Right lobe of liver (tissue), 6 donors: ENCODE measurements around the gene PGM5. TPM values are rescaled to one million over a fixed set of nuclear protein-coding genes. Genes with fewer than 3 reads are reported as not detected.

ENCODE experiments used
- ATAC-seq, 4 donors: fragments of 200-7000 bp; cut with Tn5 transposase; one replicate each; pipeline ENCODE4 v1.9.1; 2020; ENCODE audit warnings: mild to moderate bottlenecking in 4 of 4, moderate library complexity in 4 of 4
- DNase-seq, 3 donors: peaks; one replicate each; pipeline ENCODE4 v3.0.0-alpha.2; 2020
- H3K27ac ChIP-seq, 3 donors: fragments of 200-600 bp; one replicate each; pipeline ENCODE4 v1.8.0; 2022
- H3K27me3 ChIP-seq, 2 donors: fragments of 200-600 bp; one replicate each; pipeline ENCODE4 v1.8.0; 2022
- H3K36me3 ChIP-seq, 4 donors: fragments of 200-600 bp; sonication (generic) in 1 of 4; one replicate each; pipeline versions ENCODE4 v1.5.1 to v1.8.0; 2017 to 2022; ENCODE audit warnings: control low read depth in 1 of 4
- H3K4me1 ChIP-seq, 4 donors: fragments of 200-600 bp; sonication (generic) in 1 of 4; one replicate each; pipeline versions ENCODE4 v1.5.1 to v1.8.0; 2017 to 2022; ENCODE audit warnings: control low read depth in 1 of 4
- H3K4me3 ChIP-seq, 3 donors: fragments of 200-600 bp; one replicate each; pipeline ENCODE4 v1.8.0; 2022
- H3K9me3 ChIP-seq, 4 donors: fragments of 200-600 bp; sonication (generic) in 1 of 4; one replicate each; pipeline versions ENCODE4 v1.5.1 to v1.8.0; 2017 to 2022; ENCODE audit warnings: control low read depth in 1 of 4
- POLR2A ChIP-seq: fragments of 450-650 bp; IDR thresholded peaks from one replicate; pipeline ENCODE4 v1.6.1; 2017; ENCODE audit warnings: antibody characterized with exemption, mild to moderate bottlenecking
- WGBS: methylation state at CpG from one replicate; pipeline ENCODE4 v1.1.6; 2018; ENCODE audit warnings: low coverage, low lambda C conversion rate; ENCODE audit not compliant: insufficient coverage; ENCODE audit errors: missing lambda C conversion rate; 5-methylcytosine and 5-hydroxymethylcytosine counted together
- intact Hi-C, 2 donors: fragments of 100-400 bp; cut with DNase I; formaldehyde crosslinking; loops; one replicate each; pipeline versions ENCODE4 v1.11.2 to v1.14.1; 2022
- total RNA-seq, 6 experiments: library from RNA; depleted of rRNA in 2 of 6; stranded (reverse); fragments of >200 nt in 2 of 6; fragmentation: NEBNext Ultra II Directional in 3 of 6; extraction: Animal tissue kit (Norgen Biotek cat#: 25700) in 3 of 6; gene quantifications; one replicate each; pipeline versions ENCODE4 v1.1.0 to v1.2.4, GENCODE V29; 2016 to 2023
- TF ChIP-seq, protein P1 (sequence below), 4 donors: fragments of 200-600 bp in 3 of 4; fragments of 450-650 bp in 1 of 4; IDR thresholded peaks; one replicate each; pipeline versions ENCODE4 v1.5.1 to v1.8.0; 2016 to 2022; ENCODE audit warnings: antibody characterized with exemption in 4 of 4, mild to moderate bottlenecking in 2 of 4
- donor health status: DM: no; HTN: yes; CAD: no.
- donor health status: DM: no; HTN: no; CAD: no.
- donor health status: DM: no; HTN: no; CAD: no.
- donor health status: DM: no; HTN: yes; CAD: no.
- donor health status: DM: no; HTN: yes; CAD: no.

The PGM5 gene
- total RNA-seq, 6 experiments from 2014 or later = 1.4 to 3.5 (median 2.9) TPM

DNA sequence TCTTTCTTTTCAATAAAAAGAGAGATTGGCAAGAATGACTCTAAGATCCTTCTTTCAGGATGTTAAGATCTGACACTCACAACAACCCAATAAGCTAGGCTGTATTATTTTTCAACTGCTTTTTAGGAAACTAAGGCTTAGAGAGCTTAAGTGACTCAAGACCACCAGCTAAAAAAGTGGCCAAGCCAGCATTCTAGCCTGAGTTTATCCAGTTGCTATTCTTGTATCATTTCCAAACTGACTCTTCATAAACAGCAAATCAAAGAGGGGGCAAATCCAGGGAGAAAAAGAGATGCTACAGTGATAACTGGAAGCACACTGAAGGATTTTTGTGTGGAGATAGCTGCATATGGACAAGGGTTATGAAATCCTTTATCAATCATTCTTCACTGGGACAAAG, 137.1 kb downstream of the PGM5 start:
- Histone ChIP-seq H3K4me1 (no peaks in the 10 kb centered on the region), H3K27ac (no peak overlapping the region), H3K27me3 (no peaks in the 10 kb centered on the region), H3K9me3 (no peaks in the 10 kb centered on the region), H3K4me3 (no peak overlapping the region), H3K36me3 (no peaks in the 10 kb centered on the region)
- DNase-seq (no peak), ATAC-seq (no peak)
- intact Hi-C loops = no loop called here
- TF ChIP-seq POLR2A = no peak
- TF ChIP-seq, protein P1, sequence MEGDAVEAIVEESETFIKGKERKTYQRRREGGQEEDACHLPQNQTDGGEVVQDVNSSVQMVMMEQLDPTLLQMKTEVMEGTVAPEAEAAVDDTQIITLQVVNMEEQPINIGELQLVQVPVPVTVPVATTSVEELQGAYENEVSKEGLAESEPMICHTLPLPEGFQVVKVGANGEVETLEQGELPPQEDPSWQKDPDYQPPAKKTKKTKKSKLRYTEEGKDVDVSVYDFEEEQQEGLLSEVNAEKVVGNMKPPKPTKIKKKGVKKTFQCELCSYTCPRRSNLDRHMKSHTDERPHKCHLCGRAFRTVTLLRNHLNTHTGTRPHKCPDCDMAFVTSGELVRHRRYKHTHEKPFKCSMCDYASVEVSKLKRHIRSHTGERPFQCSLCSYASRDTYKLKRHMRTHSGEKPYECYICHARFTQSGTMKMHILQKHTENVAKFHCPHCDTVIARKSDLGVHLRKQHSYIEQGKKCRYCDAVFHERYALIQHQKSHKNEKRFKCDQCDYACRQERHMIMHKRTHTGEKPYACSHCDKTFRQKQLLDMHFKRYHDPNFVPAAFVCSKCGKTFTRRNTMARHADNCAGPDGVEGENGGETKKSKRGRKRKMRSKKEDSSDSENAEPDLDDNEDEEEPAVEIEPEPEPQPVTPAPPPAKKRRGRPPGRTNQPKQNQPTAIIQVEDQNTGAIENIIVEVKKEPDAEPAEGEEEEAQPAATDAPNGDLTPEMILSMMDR (IDR thresholded peaks at IDR 0.05) = no peak

DNA sequence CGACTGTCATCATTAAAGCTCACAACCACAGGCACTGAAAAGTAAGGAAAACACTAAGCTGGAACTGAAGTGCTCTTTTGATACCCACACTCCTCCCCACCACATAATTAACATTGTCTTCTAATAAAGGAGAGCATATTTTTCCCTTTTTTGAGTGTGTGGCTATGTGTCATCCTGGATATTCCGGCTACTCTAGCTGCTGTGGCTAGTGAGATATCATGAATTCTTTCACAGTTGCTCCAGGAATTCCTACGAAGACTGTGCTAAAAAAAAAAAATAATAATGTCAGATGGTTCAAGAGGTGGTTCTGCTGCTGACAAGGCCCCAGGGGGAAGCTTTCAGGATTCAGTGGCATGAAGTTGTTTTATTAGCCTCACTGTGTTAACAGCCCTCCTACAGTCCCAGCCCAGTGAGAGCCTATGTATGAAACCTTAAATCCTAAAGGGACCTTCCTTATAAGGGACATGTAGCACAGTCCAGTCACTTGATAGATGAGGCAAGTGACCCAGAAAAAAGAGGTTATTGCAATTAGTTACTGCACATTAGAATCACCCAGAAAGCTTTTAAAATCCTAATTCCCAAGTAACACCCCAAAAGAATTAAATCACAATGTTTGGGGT, 137.7 kb downstream of the PGM5 start:
- Histone ChIP-seq H3K4me3 (no peak overlapping the region), H3K27ac (no peak overlapping the region), H3K27me3 (no peaks in the 10 kb centered on the region), H3K9me3 (no peaks in the 10 kb centered on the region), H3K4me1 (no peaks in the 10 kb centered on the region), H3K36me3 (no peaks in the 10 kb centered on the region)
- intact Hi-C loops = no loop called here
- 49% methylated on average over 3 of the region's 3 CpGs for WGBS
- ATAC-seq (no peak), DNase-seq (no peak)
- TF ChIP-seq POLR2A = no peak
- TF ChIP-seq, protein P1 (IDR thresholded peaks at IDR 0.05) = no peak

DNA sequence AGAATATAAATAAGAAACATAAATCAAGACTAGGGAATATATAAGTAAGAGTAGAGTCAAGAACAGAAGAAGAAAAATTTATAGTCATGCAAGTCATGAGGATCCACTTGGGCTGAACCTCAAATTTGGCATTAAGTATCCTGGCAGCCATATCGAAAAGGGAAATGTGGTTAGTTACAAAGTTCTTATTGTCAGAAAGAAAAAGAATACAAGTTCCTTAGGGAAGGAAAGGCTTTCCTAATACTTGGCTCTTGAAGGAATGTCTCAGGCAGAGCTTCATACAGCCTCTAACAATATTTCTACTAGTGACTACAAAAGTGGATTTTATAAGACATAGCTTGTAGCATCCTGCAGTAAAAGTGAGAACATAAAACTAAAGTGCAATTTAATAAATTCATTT, 138.8 kb downstream of the PGM5 start:
- no peak for DNase-seq
- Histone ChIP-seq H3K4me1 (peaks cover 0 to 2% (median 0%) of the 10 kb centered on the region in 4 donors), H3K27ac (no peak overlapping the region), H3K9me3 (no peaks in the 10 kb centered on the region), H3K27me3 (no peaks in the 10 kb centered on the region), H3K36me3 (no peaks in the 10 kb centered on the region), H3K4me3 (no peak overlapping the region)
- TF ChIP-seq, protein P1 (IDR thresholded peaks at IDR 0.05) = no peak
- no peak for TF ChIP-seq POLR2A
- ATAC-seq = no peak
- WGBS = 64% methylated on average over 1 of the region's 1 CpG
- intact Hi-C loops = no loop called here

DNA sequence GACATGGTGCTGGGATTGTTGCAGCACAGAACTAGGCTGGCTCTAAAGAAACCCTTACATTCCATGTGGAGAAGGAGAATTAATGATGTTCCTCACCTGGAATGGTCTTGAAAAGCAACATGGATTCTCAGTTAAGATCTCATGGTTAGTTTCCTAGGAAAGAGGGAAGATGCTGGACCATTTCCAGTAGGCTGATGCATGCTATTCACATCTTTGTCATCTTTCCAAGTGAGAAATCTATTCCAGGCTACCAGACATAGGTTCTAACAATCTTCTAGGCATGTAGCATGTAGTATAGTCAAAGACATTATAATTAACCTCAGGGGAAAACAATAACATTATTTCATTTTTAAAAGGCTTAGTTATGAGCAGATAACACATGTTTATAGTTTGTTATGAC, 139.9 kb downstream of the PGM5 start:
- intact Hi-C loops = no loop called here
- no peak for DNase-seq
- Histone ChIP-seq H3K36me3 (no peaks in the 10 kb centered on the region), H3K27me3 (no peaks in the 10 kb centered on the region), H3K27ac (no peak overlapping the region), H3K9me3 (no peaks in the 10 kb centered on the region), H3K4me3 (no peak overlapping the region), H3K4me1 (peaks cover 0 to 8% (median 0%) of the 10 kb centered on the region in 4 donors)
- TF ChIP-seq, protein P1 (IDR thresholded peaks at IDR 0.05) = no peak
- no peak for TF ChIP-seq POLR2A
- no peak for ATAC-seq

DNA sequence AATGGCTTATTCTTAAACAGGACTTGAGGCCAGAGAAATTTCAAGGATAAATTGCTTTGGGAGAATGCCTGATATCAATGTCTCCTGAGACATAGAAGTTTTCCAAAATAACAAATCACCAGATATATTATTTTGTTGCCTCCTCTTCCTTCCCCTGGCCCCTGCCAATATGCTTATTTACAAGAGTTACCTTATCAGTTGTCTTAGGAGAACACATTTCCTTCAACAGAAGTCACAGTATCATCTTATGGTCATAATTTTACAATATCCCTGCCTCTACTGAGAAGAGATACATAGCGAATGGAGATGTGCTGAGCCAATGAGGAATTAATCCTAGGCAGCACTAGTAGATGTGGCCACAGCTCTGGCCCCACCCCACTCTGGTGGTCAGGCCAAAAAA, 141.2 kb downstream of the PGM5 start:
- 62% methylated on average over 1 of the region's 1 CpG for whole genome bisulfite sequencing
- intact Hi-C loops = no loop called here
- peak in 3 of 4 donors; percentile 27 to 66 (median 51) for ATAC-seq

More for the DNA sequence above, 141.2 kb downstream of the PGM5 start:
- no peak overlapping the region for H3K4me3 ChIP-seq
- no peaks in the 10 kb centered on the region for H3K9me3 ChIP-seq
- DNase-seq = no peak
- H3K27ac ChIP-seq = no peak overlapping the region
- peaks cover 0 to 8% (median 0%) of the 10 kb centered on the region in 4 donors for H3K4me1 ChIP-seq
- H3K36me3 ChIP-seq = no peaks in the 10 kb centered on the region
- H3K27me3 ChIP-seq = no peaks in the 10 kb centered on the region
- TF ChIP-seq, protein P1 (IDR thresholded peaks at IDR 0.05) = no peak
- no peak for TF ChIP-seq POLR2A
